Measurements from ENCODE around the gene KCNK1. TPM values are rescaled to one million over a fixed set of nuclear protein-coding genes. Genes with fewer than 3 reads are reported as not detected.

Gene KCNK1
- total and polyA plus RNA-seq, 2 of the 4 experiments (the other 2 are of a cell fraction), result 0.90 to 1.6 TPM

GRCh38 chr1:233636503-233636877 is 22.6 kb downstream of the KCNK1 start:
- no peak overlapping the region for H3K4me2 ChIP-seq (ENCODE audit: low read depth, low read length)
- no peak overlapping the region for H3K56ac ChIP-seq (ENCODE audit: extremely low read depth, insufficient read depth, low read length)
- no peak overlapping the region for H3K23ac ChIP-seq (ENCODE audit: low read depth, low read length)
- no peak overlapping the region for H3K4me3 ChIP-seq (ENCODE audit: insufficient read depth, low read depth, low read length)
- no peak overlapping the region for H3K18ac ChIP-seq (ENCODE audit: low read depth, low read length)
- H3K27me3 ChIP-seq (ENCODE audit: control insufficient read depth, insufficient read depth, low read length), result no peaks in the 10 kb centered on the region
- no peak overlapping the region for H3K14ac ChIP-seq (replicated peaks; ENCODE audit: low read depth, low read length)
- 0 out of 2 replicates have a peak, but pooled peaks cover 2% of the 10 kb centered on the region for H3K9me3 ChIP-seq (ENCODE audit: control insufficient read depth, insufficient read depth, low read length)
- no peak overlapping the region for H4K8ac ChIP-seq (ENCODE audit: low read depth in 2 of 2, low read length in 2 of 2)
- dilution Hi-C loops (cut with HindIII; ENCODE audit: low sequenced_read_pairs, unreplicated experiment) (no loop called here), intact Hi-C loops (cut with micrococcal nuclease) (no loop called here), in situ Hi-C loops (cut with MboI; ENCODE audit: low sequenced_read_pairs) (no loop called here)
- no peak overlapping the region for H2AFZ ChIP-seq (replicated peaks; ENCODE audit: low read length, poor library complexity)
- ATAC-seq (ENCODE audit: low read depth), result no peak
- H3K79me1 ChIP-seq (ENCODE audit: low read depth in 1 of 2, low read length in 2 of 2), result no peaks in the 10 kb centered on the region
- no peaks in the 10 kb centered on the region for H3K4me1 ChIP-seq (ENCODE audit: control insufficient read depth, insufficient read depth, low read length)
- no peak overlapping the region for H2BK5ac ChIP-seq (ENCODE audit: low read depth, low read length, poor library complexity, severe bottlenecking)
- ChIA-PET CTCF (no interaction called here), POLR2A (ENCODE audit: unreplicated experiment) (no interaction called here)
- H3K9me1 ChIP-seq (ENCODE audit: insufficient read depth, low read length), result no peaks in the 10 kb centered on the region
- no peak overlapping the region for H2BK120ac ChIP-seq (ENCODE audit: low read depth, low read length)
- no peak overlapping the region for H2AK5ac ChIP-seq (ENCODE audit: low read depth, low read length)
- no CpG with 5 or more reads among the region's 2 CpGs for WGBS, 2 experiments (ENCODE audit: extremely low coverage in 2 of 2, insufficient read length in 1 of 2)
- no peak overlapping the region for H2BK20ac ChIP-seq (ENCODE audit: low read depth, low read length)
- no peak overlapping the region for H4K5ac ChIP-seq (ENCODE audit: low read depth, low read length)
- H2AK9ac ChIP-seq (replicated peaks; ENCODE audit: low read depth, low read length, poor library complexity), result no peak overlapping the region
- H3K4ac ChIP-seq (ENCODE audit: low read depth, low read length), result no peak overlapping the region
- no peak overlapping the region for H3K27ac ChIP-seq (ENCODE audit: insufficient read depth, low read length)
- TF ChIP-seq RAD21 (IDR thresholded peaks at IDR 0.05; ENCODE audit: low read length), result no peak
- TF ChIP-seq CEBPB (IDR thresholded peaks at IDR 0.05; ENCODE audit: low read depth, low read length), result no peak
- TF ChIP-seq BHLHE40 (IDR thresholded peaks at IDR 0.05; ENCODE audit: low read depth, low read length), result no peak
- TF ChIP-seq CHD1 (IDR thresholded peaks at IDR 0.05; ENCODE audit: low read depth, low read length), result no peak
- TF ChIP-seq POLR2A (IDR thresholded peaks at IDR 0.05; ENCODE audit: low read depth, low read length), result no peak
- no peak for TF ChIP-seq MAZ (IDR thresholded peaks at IDR 0.05; ENCODE audit: borderline replicate concordance, low read depth, low read length)
- TF ChIP-seq FOS (IDR thresholded peaks at IDR 0.05; ENCODE audit: low read depth, low read length), result no peak
- no peak for TF ChIP-seq USF2 (IDR thresholded peaks at IDR 0.05; ENCODE audit: low read depth, low read length)
- TF ChIP-seq MXI1 (IDR thresholded peaks at IDR 0.05; ENCODE audit: borderline replicate concordance, low read depth, low read length), result no peak
- TF ChIP-seq ELK1 (IDR thresholded peaks at IDR 0.05; ENCODE audit: borderline replicate concordance, low read depth, low read length), result no peak
- TF ChIP-seq RCOR1 (IDR thresholded peaks at IDR 0.05; ENCODE audit: insufficient replicate concordance, low read length), result no peak
- TF ChIP-seq RFX5 (IDR thresholded peaks at IDR 0.05; ENCODE audit: low read depth, low read length), result no peak
- TF ChIP-seq SMC3 (IDR thresholded peaks at IDR 0.05; ENCODE audit: low read depth, low read length), result no peak
- TF ChIP-seq, protein P1, sequence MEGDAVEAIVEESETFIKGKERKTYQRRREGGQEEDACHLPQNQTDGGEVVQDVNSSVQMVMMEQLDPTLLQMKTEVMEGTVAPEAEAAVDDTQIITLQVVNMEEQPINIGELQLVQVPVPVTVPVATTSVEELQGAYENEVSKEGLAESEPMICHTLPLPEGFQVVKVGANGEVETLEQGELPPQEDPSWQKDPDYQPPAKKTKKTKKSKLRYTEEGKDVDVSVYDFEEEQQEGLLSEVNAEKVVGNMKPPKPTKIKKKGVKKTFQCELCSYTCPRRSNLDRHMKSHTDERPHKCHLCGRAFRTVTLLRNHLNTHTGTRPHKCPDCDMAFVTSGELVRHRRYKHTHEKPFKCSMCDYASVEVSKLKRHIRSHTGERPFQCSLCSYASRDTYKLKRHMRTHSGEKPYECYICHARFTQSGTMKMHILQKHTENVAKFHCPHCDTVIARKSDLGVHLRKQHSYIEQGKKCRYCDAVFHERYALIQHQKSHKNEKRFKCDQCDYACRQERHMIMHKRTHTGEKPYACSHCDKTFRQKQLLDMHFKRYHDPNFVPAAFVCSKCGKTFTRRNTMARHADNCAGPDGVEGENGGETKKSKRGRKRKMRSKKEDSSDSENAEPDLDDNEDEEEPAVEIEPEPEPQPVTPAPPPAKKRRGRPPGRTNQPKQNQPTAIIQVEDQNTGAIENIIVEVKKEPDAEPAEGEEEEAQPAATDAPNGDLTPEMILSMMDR (conservative IDR thresholded peaks at IDR 0.05; ENCODE audit: low read depth, low read length), result no peak
- TF ChIP-seq MAFK (IDR thresholded peaks at IDR 0.05; ENCODE audit: low read depth, low read length), result no peak
- no peak for TF ChIP-seq NFE2L2 (IDR thresholded peaks at IDR 0.05; ENCODE audit: low read depth, low read length)
- H3K9ac ChIP-seq (ENCODE audit: low read depth, low read length), result no peak overlapping the region
- H3K36me3 ChIP-seq (ENCODE audit: control insufficient read depth, insufficient read depth, low read length), result no peaks in the 10 kb centered on the region
- H4K20me1 ChIP-seq (ENCODE audit: insufficient read depth, low read length), result no peaks in the 10 kb centered on the region
- no peak for DNase-seq
- no peak overlapping the region for H4K91ac ChIP-seq (ENCODE audit: insufficient read depth, low read depth, low read length)
- no TSS peak for BruUV-seq (replicated peaks)
- no peak overlapping the region for H2BK15ac ChIP-seq (ENCODE audit: low read depth, low read length)

All from IMR-90 (cell line).